ENCODE measurements around the gene BAZ2B. TPM values are rescaled to one million over a fixed set of nuclear protein-coding genes. Genes with fewer than 3 reads are reported as not detected.

BAZ2B gene
- total RNA-seq, 1 donor from 2014 or later, result 77.7 TPM

GRCh38 chr2:159317392-159318088 is 298.8 kb downstream of the BAZ2B start:
- no peak for DNase-seq (ENCODE audit: low spot score)

GRCh38 chr2:159307942-159308341 is 308.4 kb downstream of the BAZ2B start:
- DNase-seq (ENCODE audit: low spot score), result no peak

- peak; percentile 54 for DNase-seq (ENCODE audit: low spot score)
Observed at GRCh38 chr2:159300586-159300985, 315.8 kb downstream of the BAZ2B start.

- no peak for DNase-seq (ENCODE audit: low spot score)
Observed at GRCh38 chr2:159298967-159299366, 317.4 kb downstream of the BAZ2B start.

GRCh38 chr2:159297042-159297707 is 319.2 kb downstream of the BAZ2B start:
- no peak for DNase-seq (ENCODE audit: low spot score)

GRCh38 chr2:159292157-159292556 is 324.2 kb downstream of the BAZ2B start:
- no peak for DNase-seq (ENCODE audit: low spot score)

- DNase-seq (ENCODE audit: low spot score), result no peak
Observed at GRCh38 chr2:159290289-159290907, 325.9 kb downstream of the BAZ2B start.

- no peak for DNase-seq (ENCODE audit: low spot score)
Observed at GRCh38 chr2:159287733-159288132, 328.6 kb downstream of the BAZ2B start.

GRCh38 chr2:159286709-159287441 is 329.5 kb downstream of the BAZ2B start:
- DNase-seq (ENCODE audit: low spot score), result peak; percentile 98

- DNase-seq (ENCODE audit: low spot score), result peak; percentile 58
Observed at GRCh38 chr2:159285929-159286708, 330.2 kb downstream of the BAZ2B start, which contains the start of gene WDSUB1. WDSUB1 (minus strand) TSS chr2:159286703; CDS start chr2:159283069, 3,634 bp downstream.

- no peak for DNase-seq (ENCODE audit: low spot score)
Observed at GRCh38 chr2:159285433-159285832, 330.9 kb downstream of the BAZ2B start.

GRCh38 chr2:159283529-159283928 is 332.8 kb downstream of the BAZ2B start:
- DNase-seq (ENCODE audit: low spot score), result no peak

GRCh38 chr2:159281002-159281401 is 335.3 kb downstream of the BAZ2B start:
- no peak for DNase-seq (ENCODE audit: low spot score)

- no peak for DNase-seq (ENCODE audit: low spot score)
Observed at GRCh38 chr2:159279700-159280099, 336.6 kb downstream of the BAZ2B start.

GRCh38 chr2:159275111-159275510 is 341.2 kb downstream of the BAZ2B start:
- DNase-seq (ENCODE audit: low spot score), result no peak

- DNase-seq (ENCODE audit: low spot score), result no peak
Observed at GRCh38 chr2:159272156-159272555, 344.2 kb downstream of the BAZ2B start.

GRCh38 chr2:159270744-159271379 is 345.5 kb downstream of the BAZ2B start:
- no peak for DNase-seq (ENCODE audit: low spot score)

All from mucosa of gallbladder (tissue), 1 donor.